HL-60/S4 treated with phorbol 12-myristate 13-acetate at 8.2 ng/mL for 4 days and 3 days (cell line): ENCODE data around the gene EFCAB11.

ENCODE experiments used
- in situ Hi-C: fragments of 300-500 bp; cut with MboI; formaldehyde crosslinking; loops from 2 replicates; pipeline ENCODE4 v1.15.0; 2022; ENCODE audit warnings: low sequenced_read_pairs

EFCAB11 gene, protein sequence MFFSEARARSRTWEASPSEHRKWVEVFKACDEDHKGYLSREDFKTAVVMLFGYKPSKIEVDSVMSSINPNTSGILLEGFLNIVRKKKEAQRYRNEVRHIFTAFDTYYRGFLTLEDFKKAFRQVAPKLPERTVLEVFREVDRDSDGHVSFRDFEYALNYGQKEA

DNA sequence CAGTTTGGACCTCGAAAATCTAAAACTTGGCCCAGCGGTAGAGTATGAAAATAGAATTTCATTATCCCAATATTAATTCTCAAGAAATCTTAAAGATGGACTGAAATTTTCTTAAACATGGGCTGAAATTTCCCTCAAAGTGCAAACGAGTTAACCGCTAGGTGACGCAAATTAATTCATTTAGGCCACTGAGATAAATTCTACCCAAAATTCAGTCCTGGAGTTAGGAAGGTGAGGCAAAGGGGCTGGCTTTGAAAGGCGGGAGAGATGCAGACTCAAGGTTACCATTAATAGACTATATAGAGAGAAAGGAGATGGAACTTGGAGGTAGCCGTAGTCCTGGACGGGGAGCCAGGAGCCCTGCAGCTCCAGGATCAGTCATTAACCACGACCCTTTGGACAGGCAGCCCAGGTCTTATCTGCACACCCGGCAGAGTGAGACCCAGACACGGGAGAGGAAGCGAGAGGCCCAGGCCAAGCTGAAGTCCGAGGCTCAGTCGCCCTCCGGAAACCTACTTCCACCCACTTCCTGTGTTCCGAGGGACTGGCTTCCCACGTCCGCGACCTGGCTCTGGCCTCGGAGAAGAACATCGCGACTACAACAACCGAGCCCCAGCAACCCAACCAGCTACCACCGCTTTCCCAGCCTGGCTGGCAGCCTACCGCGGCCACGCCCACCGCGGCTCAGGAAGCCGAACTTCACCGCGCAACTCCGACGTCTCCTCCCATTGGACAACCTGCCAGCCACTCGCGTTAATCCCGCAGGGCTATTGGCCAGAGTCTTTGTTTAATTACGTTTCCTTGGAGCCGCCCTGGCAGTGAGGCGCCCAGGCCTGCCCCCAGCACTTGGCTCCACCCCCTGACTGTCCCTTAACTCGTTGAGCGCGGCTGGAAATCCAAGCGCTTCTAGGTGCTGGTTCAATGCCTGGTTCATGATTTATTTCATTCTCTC lies at the start of gene EFCAB11:
EFCAB11 (minus strand) TSS at position 661 of the 952 bp plus-strand sequence; CDS start at position 591, 70 bp downstream.
- in situ Hi-C loops, result no loop called here

DNA sequence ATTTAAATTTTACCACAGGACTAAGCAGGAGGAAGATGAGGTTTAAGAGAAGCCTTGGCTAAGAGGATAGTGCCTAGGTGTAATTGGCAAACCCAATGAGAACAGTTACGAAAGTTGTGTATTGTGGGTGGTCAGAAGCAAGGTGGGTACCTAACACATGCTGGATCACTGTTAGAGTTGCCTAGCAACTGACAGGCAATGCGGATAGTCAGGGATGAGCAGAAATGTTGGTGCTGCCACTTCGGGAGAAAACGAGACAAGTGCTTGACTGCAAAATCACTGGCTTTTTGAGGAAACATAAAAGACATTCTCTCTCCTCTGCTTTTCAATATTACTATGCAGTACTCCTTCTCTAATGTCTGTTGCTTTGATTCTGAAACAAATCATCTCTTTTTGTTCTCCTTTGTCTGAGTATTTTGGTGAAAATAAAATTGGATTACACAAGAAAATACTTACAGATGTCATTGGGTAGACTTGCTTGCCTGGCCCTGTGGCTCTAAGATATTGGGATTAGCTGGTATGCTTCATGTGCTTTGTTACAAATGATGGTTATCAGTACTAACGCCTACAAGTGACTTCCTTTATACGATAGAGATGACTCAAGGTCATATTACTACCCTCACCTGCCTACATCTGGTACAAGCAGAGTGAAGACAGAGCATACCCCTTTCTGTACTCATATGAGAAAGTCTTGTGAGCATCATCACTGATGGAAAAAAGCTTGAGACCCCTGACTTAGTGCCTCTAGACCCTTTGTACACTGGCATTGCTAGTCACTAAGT lies 49.2 kb upstream of the EFCAB11 start:
- in situ Hi-C loops, result no loop called here

DNA sequence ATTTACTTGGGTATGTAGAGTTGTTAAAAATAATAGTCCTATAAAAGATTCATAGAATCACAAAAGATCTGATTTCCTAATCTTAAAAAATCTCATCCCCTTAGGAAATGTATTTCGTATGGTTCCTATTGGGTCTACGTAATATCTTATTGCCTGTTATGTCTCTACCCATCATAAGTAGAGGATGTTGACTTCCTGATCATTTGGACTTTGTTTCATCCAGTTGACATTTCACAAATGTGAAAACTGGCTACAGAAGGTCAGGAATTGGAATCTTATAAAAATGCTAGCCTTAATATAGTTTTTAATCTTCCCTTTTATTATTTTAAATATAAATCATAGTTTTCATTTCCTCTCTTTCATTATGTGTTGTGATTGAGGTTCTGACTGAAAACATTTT lies 46.4 kb upstream of the EFCAB11 start:
- in situ Hi-C loops, result no loop called here

DNA sequence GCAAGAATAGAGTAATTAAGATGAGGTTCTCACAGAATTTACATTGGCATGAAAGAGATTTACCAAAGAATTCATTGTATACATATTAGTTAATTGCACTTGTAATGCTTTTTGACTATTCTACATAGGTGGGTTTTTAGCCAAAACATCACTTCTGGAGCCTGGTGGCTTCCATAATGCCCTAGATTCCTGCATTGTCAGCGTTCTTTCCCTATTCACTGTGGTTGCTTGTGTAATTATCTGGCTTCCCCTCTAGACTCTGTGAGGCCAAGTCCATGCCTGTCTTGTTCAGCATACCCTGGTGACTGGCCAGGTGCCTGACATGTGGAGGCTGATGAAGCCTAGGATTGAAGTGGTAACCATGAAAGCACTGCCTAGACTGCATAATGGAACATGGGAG lies 42.4 kb upstream of the EFCAB11 start:
- in situ Hi-C loops, result loop anchor here (25.0 kb wide), 1 partner anchor 240 kb away; no protein-coding TSS in a partner anchor

DNA sequence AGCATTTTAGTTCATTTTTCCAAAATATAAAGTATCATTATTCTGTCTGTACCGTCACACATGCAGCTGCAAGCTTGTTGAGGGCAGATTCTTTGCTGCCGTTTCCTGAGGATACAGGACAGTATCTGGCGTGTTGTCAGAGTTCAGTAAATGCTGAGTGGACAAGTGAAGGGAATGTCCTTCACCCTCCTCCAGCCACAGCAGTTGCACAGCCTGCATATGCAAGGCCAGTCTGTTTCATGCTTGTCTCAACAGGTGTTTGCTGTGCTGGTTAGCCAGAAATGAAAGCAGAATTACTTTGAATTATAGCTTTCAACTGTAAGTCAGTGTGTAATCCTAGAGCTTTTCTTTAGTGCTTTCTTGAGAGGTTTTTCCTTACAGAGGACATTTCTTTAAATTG lies 37.7 kb upstream of the EFCAB11 start:
- in situ Hi-C loops, result loop anchor here (25.0 kb wide), 1 partner anchor 245 kb away; no protein-coding TSS in a partner anchor

DNA sequence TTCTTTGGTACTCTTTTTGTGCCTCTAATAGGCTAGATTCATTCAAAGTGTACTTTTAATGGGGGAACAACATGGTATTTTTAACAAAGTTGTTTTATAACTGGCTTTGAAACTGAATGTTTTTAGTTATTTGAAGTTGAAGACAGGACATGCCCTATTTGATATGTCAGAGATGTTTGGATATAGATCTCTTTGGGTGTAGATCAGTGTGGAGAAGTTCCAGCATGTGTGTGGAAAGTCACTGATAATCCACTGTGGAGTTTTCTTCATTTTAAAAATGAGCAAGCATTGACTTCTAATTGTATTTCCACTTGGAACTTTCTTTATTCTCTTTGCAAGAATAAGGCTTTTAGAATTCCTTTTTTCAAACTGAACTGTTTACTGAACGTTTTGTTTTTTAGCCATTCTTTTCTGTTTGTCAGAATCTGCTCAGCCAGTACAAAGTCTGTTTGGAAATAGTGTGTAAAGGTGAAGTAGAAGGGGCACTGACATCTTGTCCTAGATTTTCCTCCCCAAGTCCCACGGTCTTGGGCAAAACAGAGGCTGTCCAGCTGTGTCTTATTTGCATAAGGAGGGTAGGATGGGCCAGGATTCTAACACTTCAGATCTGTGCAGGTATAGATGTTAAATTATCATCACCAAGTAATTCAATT lies 36.2 kb upstream of the EFCAB11 start:
- in situ Hi-C loops, result loop anchor here (25.0 kb wide), 1 partner anchor 247 kb away; no protein-coding TSS in a partner anchor

DNA sequence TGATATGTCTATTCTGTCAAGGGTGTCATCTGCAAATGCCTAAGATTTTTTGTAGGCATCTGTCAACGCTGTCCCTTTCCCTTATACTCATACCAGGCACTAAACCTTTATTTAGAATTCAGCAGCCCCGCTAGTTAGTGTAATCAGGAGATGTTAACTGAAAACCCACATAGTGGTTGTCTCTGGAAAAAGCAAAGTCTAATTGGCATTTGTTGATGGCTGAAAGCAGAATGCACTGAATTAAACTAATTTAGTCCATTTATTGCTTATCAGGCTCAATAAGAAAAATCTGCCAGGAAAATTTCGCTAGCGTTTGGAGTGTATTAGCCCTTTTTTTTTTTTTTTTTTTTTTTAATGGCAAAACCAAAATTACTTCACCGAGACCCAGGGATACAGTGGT lies 35.7 kb upstream of the EFCAB11 start:
- in situ Hi-C loops, result loop anchor here (25.0 kb wide), 1 partner anchor 247 kb away; no protein-coding TSS in a partner anchor

DNA sequence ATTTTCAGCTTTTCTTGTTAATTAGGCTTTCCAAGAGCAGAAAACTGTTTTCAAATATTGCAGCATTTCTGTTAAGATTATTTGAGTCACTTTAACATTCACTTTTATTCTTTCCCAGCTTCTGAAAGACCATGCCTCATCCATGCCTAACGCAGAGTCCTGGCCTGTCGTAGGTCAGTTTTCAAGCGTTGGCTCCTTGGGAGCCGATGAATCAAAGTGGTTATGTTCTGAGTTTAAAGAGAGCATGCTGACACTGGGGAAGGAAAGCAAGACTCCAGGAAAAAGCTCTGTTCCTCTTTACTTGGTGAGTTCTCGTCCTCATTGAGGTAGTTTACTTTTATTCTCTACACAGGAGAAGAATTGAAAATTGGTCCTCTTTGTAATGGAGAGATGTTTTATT lies 34.3 kb upstream of the EFCAB11 start:
- in situ Hi-C loops, result loop anchor here (25.0 kb wide), 1 partner anchor 249 kb away; no protein-coding TSS in a partner anchor

DNA sequence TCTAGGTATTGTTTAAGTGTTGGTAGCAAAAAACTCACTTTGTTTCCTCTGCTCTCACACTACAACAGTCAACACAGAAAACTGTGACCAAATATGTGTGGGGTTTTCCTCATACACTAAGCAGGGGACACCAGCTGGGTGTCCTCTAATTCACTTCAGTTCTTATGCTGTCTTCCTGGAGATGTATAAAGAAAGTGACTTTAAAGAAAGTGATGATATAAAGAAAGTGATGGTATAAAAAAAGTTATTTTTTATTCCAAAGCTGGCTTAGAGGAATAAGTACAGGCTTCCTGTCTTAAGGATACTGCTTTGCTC lies 32.6 kb upstream of the EFCAB11 start:
- in situ Hi-C loops, result loop anchor here (25.0 kb wide), 1 partner anchor 250 kb away; no protein-coding TSS in a partner anchor

DNA sequence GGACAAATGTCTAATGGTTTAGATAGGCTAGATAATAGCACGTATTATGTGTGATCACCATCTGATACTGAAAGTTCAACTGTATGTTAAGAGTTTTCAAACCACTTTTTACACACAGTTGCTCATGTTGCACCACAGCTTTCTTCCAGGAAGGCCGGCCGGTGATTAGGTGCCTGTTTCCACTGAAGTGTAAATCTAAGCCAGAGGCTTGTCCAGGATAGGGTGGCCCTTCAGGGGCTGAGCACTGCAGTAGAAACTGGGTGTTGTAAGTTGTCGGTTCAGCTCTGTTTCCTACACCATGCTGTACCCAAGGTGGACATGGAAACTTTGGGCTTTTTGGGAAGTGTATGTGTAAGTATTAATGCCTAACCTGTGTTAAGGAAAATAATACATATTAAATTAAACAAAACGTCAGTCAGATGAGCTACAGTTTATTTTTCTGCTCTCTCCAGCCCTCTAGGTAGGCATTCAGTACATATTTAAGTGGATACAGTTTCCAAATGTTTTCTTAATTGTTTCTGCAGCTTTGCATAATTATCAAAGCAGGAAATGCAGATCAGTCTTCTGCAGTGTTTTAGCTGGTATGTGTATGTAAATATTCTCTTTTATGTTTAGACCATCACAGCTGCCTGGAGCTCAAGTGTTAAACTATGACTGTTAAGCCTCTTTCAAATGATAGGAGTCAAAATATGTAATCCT lies 32.1 kb upstream of the EFCAB11 start:
- in situ Hi-C loops, result loop anchor here (25.0 kb wide), 1 partner anchor 251 kb away; no protein-coding TSS in a partner anchor

GRCh38 chr14:89983375-89983774 lies 28.8 kb upstream of the EFCAB11 start:
- in situ Hi-C loops, result loop anchor here (25.0 kb wide), 1 partner anchor 254 kb away; no protein-coding TSS in a partner anchor

- in situ Hi-C loops, result loop anchor here (25.0 kb wide), 1 partner anchor 259 kb away; no protein-coding TSS in a partner anchor
Measured at GRCh38 chr14:89978656-89979055, 24.1 kb upstream of the EFCAB11 start.

DNA sequence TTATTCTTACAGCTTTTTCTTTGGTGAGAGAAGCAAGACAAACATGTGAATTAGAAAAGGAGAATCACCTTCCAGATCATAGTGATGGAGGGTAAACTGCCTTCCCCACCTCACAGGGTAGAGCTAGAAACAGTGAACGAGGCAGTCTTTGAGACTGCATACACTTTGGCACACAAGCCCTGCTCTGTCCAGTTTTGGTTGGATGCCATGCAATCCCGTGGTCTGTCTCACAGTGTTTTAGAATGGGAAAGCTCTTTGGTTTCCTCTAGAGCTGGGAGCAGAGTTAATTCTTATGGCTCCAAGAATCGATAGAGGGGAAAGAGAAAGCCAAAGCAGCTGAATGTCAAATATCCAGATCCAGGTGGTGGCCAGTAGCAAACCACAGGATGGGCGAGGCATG lies 23.1 kb upstream of the EFCAB11 start:
- in situ Hi-C loops, result loop anchor here (25.0 kb wide), 1 partner anchor 260 kb away; no protein-coding TSS in a partner anchor

- in situ Hi-C loops, result no loop called here
Measured at GRCh38 chr14:89973234-89973823, 18.8 kb upstream of the EFCAB11 start.

GRCh38 chr14:89965839-89966238 lies 11.3 kb upstream of the EFCAB11 start:
- in situ Hi-C loops, result no loop called here

DNA sequence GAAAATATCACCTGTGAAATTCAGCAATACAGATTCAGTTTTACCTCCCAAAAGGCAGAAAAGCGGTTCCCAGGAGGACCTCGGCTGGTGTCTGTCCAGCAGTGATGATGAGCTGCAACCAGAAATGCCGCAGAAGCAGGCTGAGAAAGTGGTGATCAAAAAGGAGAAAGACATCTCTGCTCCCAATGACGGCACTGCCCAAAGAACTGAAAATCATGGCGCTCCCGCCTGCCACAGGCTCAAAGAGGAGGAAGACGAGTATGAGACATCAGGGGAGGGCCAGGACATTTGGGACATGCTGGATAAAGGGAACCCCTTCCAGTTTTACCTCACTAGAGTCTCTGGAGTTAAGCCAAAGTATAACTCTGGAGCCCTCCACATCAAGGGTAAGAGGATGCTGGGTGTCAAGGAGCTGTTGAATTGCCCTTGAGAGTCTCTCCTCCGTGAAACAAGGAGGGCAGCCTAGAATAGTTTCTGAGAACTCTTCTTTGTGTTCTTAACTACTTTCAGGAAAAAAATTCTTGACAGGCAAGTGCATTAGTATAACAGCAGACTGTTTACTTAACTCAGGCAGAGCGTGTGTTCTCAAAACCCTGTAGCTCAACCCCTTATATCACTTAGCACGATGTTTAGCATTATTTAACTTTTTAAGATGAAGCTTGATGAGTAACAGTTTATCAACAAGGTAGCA lies 8.9 kb upstream of the EFCAB11 start:
- in situ Hi-C loops, result no loop called here

GRCh38 chr14:89960914-89961313 lies 6.4 kb upstream of the EFCAB11 start:
- in situ Hi-C loops, result no loop called here

- in situ Hi-C loops, result no loop called here
Measured at GRCh38 chr14:89959853-89960445, 5.4 kb upstream of the EFCAB11 start.
